HepG2 (cell line): ENCODE results near the gene KDM1B. TPM values are rescaled to one million over a fixed set of nuclear protein-coding genes. Genes with fewer than 3 reads are reported as not detected.

Source experiments
- ARHGAP35 ChIP-seq: sonication (generic); formaldehyde crosslinking; IDR thresholded peaks from 2 replicates; pipeline ENCODE4 v1.9.0; 2022; ENCODE audit warnings: mild to moderate bottlenecking, inconsistent platforms, moderate library complexity, missing genetic modification reagents, borderline replicate concordance
- ATF7 ChIP-seq, 2 experiments: fragments of 450-650 bp in 1 of 2; sonication (generic) in 1 of 2; formaldehyde crosslinking in 1 of 2; IDR thresholded peaks; 2 replicates each; pipeline versions ENCODE4 v1.4.0 to v1.6.1; 2016 to 2020; ENCODE audit warnings: antibody characterized with exemption in 1 of 2, mild to moderate bottlenecking in 1 of 2, missing genetic modification reagents in 1 of 2
- KLF13 ChIP-seq: sonication (generic); formaldehyde crosslinking; IDR thresholded peaks from 2 replicates; pipeline ENCODE4 v1.4.0; 2020; ENCODE audit warnings: mild to moderate bottlenecking, missing genetic modification reagents
- MATR3 ChIP-seq: sonication (generic); formaldehyde crosslinking; IDR thresholded peaks from 2 replicates; pipeline ENCODE4 v1.4.0; 2020; ENCODE audit warnings: missing genetic modification reagents
- NFE2L1 ChIP-seq: sonication (generic); formaldehyde crosslinking; IDR thresholded peaks from 2 replicates; pipeline ENCODE4 v1.4.0; 2020; ENCODE audit warnings: missing genetic modification reagents, mild to moderate bottlenecking, borderline replicate concordance
- TARDBP ChIP-seq: sonication (generic); formaldehyde crosslinking; IDR thresholded peaks from 2 replicates; pipeline ENCODE4 v1.8.0; 2022; ENCODE audit warnings: mild to moderate bottlenecking, missing genetic modification reagents
- YY1 ChIP-seq: IDR thresholded peaks from 2 replicates; pipeline ENCODE4 v1.6.1; 2011; ENCODE audit warnings: low read length, low read depth, moderate library complexity, mild to moderate bottlenecking; ENCODE audit not compliant: insufficient read depth, insufficient replicate concordance
- ZBTB26 ChIP-seq: IDR thresholded peaks from 2 replicates; pipeline ENCODE4 v1.6.1; 2016; ENCODE audit warnings: missing compliant biosample characterization, missing genetic modification reagents, borderline replicate concordance
- ZBTB44 ChIP-seq: sonication (generic); formaldehyde crosslinking; IDR thresholded peaks from 2 replicates; pipeline ENCODE4 v1.4.0; 2020; ENCODE audit warnings: missing genetic modification reagents
- ZFP82 ChIP-seq: sonication (generic); formaldehyde crosslinking; IDR thresholded peaks from 2 replicates; pipeline ENCODE4 v1.5.1; 2020; ENCODE audit warnings: mild to moderate bottlenecking, missing genetic modification reagents, borderline replicate concordance
- ZMYM2 ChIP-seq: sonication (generic); formaldehyde crosslinking; IDR thresholded peaks from 2 replicates; pipeline ENCODE4 v1.8.0; 2022; ENCODE audit warnings: mild to moderate bottlenecking, missing genetic modification reagents
- ZNF232 ChIP-seq: sonication (generic); formaldehyde crosslinking; IDR thresholded peaks from 2 replicates; pipeline ENCODE4 v1.4.0; 2020; ENCODE audit warnings: missing genetic modification reagents, borderline replicate concordance
- ZNF343 ChIP-seq: sonication (generic); formaldehyde crosslinking; IDR thresholded peaks from 2 replicates; pipeline ENCODE4 v1.4.0; 2020; ENCODE audit warnings: mild to moderate bottlenecking, missing genetic modification reagents
- ZNF431 ChIP-seq: sonication (generic); formaldehyde crosslinking; IDR thresholded peaks from 2 replicates; pipeline ENCODE4 v1.9.0; 2022; ENCODE audit warnings: missing genetic modification reagents, low read depth, mild to moderate bottlenecking, borderline replicate concordance
- ZNF644 ChIP-seq: IDR thresholded peaks from 2 replicates; pipeline ENCODE4 v1.6.1; 2016; ENCODE audit warnings: low read depth
- ZNF713 ChIP-seq: sonication (generic); formaldehyde crosslinking; IDR thresholded peaks from 2 replicates; pipeline ENCODE4 v1.4.0; 2020; ENCODE audit warnings: mild to moderate bottlenecking, missing genetic modification reagents
- ZZZ3 ChIP-seq: sonication (generic); formaldehyde crosslinking; IDR thresholded peaks from 2 replicates; pipeline ENCODE4 v1.4.0; 2020; ENCODE audit warnings: missing genetic modification reagents, mild to moderate bottlenecking, borderline replicate concordance
- polyA plus RNA-seq, 8 experiments: library from polyadenylated mRNA; depleted of rRNA in 3 of 8; stranded (reverse) in 7 of 8; unstranded in 1 of 8; fragments of >200 nt; fragmentation: Illumina TruSeq in 4 of 8; extraction: Trizol in 4 of 8; gene quantifications; 2 replicates each; pipeline versions ENCODE4 v1.2.1 to v1.2.3, GENCODE V29; 2011 to 2016; ENCODE audit warnings: low read depth in 4 of 8, missing spikeins in 1 of 8, mixed read lengths in 1 of 8; ENCODE audit not compliant: insufficient read depth in 1 of 8
- total RNA-seq, 5 experiments: library from RNA; depleted of rRNA; stranded (reverse); fragments of >200 nt; fragmentation: Illumina TruSeq; extraction: Trizol; gene quantifications; 2 replicates each; pipeline ENCODE4 v1.2.3, GENCODE V29; 2016; ENCODE audit warnings: low read depth in 1 of 5
- TF ChIP-seq, protein P1 (sequence below): sonication (generic); formaldehyde crosslinking; conservative IDR thresholded peaks from 2 replicates; pipeline ENCODE4 v1.8.0; 2022; ENCODE audit warnings: mild to moderate bottlenecking, moderate library complexity, missing genetic modification reagents
- TF ChIP-seq, protein P2 (sequence below): sonication (generic); formaldehyde crosslinking; IDR thresholded peaks from 2 replicates; pipeline ENCODE4 v1.5.0; 2020; ENCODE audit warnings: missing genetic modification reagents
- TF ChIP-seq, protein P3 (sequence below): sonication (generic); formaldehyde crosslinking; IDR thresholded peaks from 2 replicates; pipeline ENCODE4 v1.5.1; 2020; ENCODE audit warnings: mild to moderate bottlenecking, moderate library complexity, missing genetic modification reagents

The KDM1B gene
- total and polyA plus RNA-seq, 2 of the 13 experiments (the other 11 are each of a cell fraction or from before 2014, with no cell fraction given) = 9.8 to 13.2 TPM

DNA sequence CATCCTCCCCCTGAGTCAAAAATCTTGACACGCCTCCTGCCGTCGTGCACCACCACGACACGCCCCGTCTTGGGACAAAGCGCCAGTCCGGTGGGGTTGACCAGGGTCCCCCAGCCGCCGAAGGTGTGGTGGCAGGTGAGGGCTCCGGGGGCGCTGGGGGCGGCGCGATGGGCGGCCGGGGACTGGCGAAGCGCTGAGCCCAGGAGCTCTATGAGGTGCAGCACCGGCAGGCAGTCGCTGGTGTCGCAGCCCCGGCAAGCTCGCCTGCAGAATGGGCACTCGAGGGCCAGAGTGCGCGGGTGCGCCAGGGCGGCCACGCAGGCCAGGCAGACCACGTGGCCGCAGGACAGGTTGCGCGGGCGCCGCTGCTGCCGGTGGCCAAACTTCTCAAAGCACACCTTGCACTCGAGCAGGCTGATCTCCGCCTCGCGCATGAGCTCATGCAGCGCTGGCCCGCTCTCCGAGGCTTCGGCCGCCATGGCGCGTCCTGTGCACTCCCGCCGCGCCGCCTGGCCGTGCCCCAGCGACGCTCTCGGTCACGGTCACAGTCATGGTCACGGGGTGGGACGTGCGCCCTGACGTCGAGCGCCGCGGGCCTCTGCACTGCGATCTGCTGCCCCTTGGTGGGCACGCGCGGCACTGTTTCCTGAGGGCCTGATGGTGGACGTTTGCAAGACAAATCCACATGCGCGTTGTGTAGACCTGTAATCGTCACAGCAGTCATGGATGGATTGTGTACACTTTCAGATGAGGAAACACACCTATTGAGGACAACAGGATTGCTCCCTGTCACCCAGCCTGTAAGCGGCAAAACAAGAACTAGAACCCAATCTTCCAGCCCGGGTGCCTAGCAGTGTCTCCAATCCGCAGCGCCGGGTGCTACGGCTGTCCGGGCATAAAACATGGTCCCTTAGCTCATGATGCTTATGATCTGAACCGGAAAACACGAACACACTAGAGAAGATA lies 32.8 kb upstream of the KDM1B start, which contains the start of gene NHLRC1 (continued):
- TF ChIP-seq MATR3 (CRISPR knock-in tag) = no peak
- TF ChIP-seq ZFP82 = peak; percentile 93; the same call in 1 of the 2 replicates
- TF ChIP-seq TARDBP (CRISPR knock-in tag) = peak; percentile 99
- TF ChIP-seq KLF13 (CRISPR knock-in tag) = 0 out of 2 replicates have a peak, but pooled peaks have one; percentile 87
- TF ChIP-seq, protein P1, sequence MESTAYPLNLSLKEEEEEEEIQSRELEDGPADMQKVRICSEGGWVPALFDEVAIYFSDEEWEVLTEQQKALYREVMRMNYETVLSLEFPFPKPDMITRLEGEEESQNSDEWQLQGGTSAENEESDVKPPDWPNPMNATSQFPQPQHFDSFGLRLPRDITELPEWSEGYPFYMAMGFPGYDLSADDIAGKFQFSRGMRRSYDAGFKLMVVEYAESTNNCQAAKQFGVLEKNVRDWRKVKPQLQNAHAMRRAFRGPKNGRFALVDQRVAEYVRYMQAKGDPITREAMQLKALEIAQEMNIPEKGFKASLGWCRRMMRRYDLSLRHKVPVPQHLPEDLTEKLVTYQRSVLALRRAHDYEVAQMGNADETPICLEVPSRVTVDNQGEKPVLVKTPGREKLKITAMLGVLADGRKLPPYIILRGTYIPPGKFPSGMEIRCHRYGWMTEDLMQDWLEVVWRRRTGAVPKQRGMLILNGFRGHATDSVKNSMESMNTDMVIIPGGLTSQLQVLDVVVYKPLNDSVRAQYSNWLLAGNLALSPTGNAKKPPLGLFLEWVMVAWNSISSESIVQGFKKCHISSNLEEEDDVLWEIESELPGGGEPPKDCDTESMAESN (CRISPR knock-in tag) = peak; percentile 99
- TF ChIP-seq, protein P2, sequence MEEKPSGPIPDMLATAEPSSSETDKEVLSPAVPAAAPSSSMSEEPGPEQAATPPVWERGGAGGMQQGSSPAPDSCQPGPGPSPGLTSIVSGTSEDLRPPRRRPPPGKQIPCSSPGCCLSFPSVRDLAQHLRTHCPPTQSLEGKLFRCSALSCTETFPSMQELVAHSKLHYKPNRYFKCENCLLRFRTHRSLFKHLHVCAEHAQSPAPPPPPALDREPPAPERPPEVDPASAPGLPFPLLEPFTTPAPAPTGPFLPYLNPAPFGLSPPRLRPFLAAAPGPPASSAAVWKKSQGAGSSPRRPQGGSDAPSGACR = peak; percentile 75; the same call in 1 of the 2 replicates
- TF ChIP-seq ZNF343 (CRISPR knock-in tag) = peak; percentile 98
- TF ChIP-seq ARHGAP35 = peak; percentile 99
- peak; percentile 83; the same call in 1 of the 2 replicates for TF ChIP-seq ZZZ3 (CRISPR knock-in tag)
- TF ChIP-seq ATF7 (IDR thresholded peaks at IDR 0.05) = no peak
- peak; percentile 90 for TF ChIP-seq ATF7 (CRISPR knock-in tag; IDR thresholded peaks at IDR 0.05)
- peak; percentile 91 for TF ChIP-seq ZMYM2 (CRISPR knock-in tag)
- TF ChIP-seq ZNF713 (CRISPR knock-in tag) = 0 out of 2 replicates have a peak, but pooled peaks have one; percentile 50
- TF ChIP-seq, protein P3, sequence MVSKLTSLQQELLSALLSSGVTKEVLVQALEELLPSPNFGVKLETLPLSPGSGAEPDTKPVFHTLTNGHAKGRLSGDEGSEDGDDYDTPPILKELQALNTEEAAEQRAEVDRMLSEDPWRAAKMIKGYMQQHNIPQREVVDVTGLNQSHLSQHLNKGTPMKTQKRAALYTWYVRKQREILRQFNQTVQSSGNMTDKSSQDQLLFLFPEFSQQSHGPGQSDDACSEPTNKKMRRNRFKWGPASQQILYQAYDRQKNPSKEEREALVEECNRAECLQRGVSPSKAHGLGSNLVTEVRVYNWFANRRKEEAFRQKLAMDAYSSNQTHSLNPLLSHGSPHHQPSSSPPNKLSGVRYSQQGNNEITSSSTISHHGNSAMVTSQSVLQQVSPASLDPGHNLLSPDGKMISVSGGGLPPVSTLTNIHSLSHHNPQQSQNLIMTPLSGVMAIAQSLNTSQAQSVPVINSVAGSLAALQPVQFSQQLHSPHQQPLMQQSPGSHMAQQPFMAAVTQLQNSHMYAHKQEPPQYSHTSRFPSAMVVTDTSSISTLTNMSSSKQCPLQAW (CRISPR knock-in tag) = peak; percentile 96
- TF ChIP-seq ZNF232 (CRISPR knock-in tag) = peak; percentile 72
- TF ChIP-seq YY1 = peak; percentile 89
- peak; percentile 92; the same call in 1 of the 2 replicates for TF ChIP-seq ZBTB44
- TF ChIP-seq NFE2L1 (CRISPR knock-in tag) = peak; percentile 57; the same call in 1 of the 2 replicates
- peak; percentile 93; the same call in 1 of the 2 replicates for TF ChIP-seq ZNF431 (CRISPR knock-in tag)
- TF ChIP-seq ZBTB26 (CRISPR knock-in tag) = peak; percentile 96
- peak; percentile 88 for TF ChIP-seq ZNF644 (CRISPR knock-in tag)
